ENCODE data around the gene CALM3. TPM values are rescaled to one million over a fixed set of nuclear protein-coding genes. Genes with fewer than 3 reads are reported as not detected.

The CALM3 gene
- total RNA-seq, 1 experiment from 2014 or later = 484 TPM

DNA sequence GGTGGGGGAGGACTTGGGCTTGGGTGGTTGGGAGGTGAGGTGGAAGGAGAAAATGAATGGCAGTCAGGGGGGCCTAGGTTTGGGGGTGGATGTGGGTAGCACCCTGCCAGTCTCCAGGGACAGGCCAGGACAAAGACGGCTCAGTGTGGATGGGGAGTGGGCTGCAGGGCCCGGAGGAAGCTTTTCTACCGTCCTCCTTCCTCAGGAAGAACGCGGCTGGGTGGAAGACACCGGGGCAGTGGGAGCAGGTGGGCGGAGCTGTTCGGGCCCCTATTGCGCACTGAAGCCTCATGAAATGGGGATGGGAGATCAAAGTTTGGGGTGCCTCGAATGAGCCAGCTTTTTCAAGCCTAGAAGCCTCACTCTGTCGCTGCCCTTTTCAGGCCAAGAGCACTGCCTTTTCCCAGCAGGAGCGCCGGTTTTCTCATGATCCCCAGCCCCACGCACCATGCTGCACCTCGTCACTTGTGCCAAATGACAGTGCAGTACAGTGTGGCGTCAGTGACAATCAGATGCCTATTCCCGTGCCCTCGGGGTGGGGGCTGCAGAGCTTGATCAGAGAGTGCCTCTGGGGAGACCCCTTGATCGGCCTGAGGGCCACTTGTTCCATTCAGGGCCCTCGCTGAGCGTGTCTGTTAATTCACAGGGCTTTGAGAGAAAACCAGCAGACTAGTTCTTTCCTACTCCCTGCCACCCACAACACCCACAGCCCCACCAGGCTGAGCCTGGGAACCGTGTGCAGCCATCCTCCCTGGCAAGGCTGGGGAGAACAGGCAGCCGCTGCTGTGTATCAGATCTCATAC lies 1.5 kb downstream of the CALM3 start:
- Histone ChIP-seq H3K4me3 (ENCODE audit: low read depth, low read length) (peak overlapping the region; percentile 98), H3K9me3 (no peaks in the 10 kb centered on the region), H3K27me3 (replicated peaks; ENCODE audit: control insufficient read depth, insufficient read depth, low read length) (no peaks in the 10 kb centered on the region; the same call in 1 of the 2 replicates), H3K4me1 (peaks cover 14% of the 10 kb centered on the region), H3K36me3 (ENCODE audit: control insufficient read depth, insufficient read depth, low read length) (peaks cover 10% of the 10 kb centered on the region)
- Mint-ChIP-seq H3K36me3 (ENCODE audit: insufficient read depth, unreplicated experiment) (peaks cover 52% of the 10 kb centered on the region), H3K27me3 (ENCODE audit: insufficient read depth, unreplicated experiment) (no peaks in the 10 kb centered on the region), H3K4me1 (ENCODE audit: low read depth, unreplicated experiment) (no peaks in the 10 kb centered on the region), H3K9me3 (ENCODE audit: unreplicated experiment) (no peaks in the 10 kb centered on the region), H3K4me3 (ENCODE audit: unreplicated experiment) (peak overlapping the region; percentile 94), H3K27ac (ENCODE audit: unreplicated experiment) (peak overlapping the region; percentile 100)
- intact Hi-C loops (cut with micrococcal nuclease; ENCODE audit: unreplicated experiment) = loop anchor here (1.0 kb wide), 2 partner anchors 12 to 32 kb away; no protein-coding TSS in a partner anchor
- peak in 1 of 2 experiments; percentile 36 for DNase-seq
- CTCF ChIA-PET = interaction anchor here (0.9 to 6.2 kb wide), 8 partner anchors 9 to 67 kb away, joined by 3 to 42 read pairs (median 8); partner anchors contain the start of gene DACT3
- TSS peak; percentile 29 for BruUV-seq (replicated peaks)
- POLR2A ChIA-PET = interaction anchor here (0.8 to 1.3 kb wide), 3 partner anchors 12 to 111 kb away, joined by 3 to 4 read pairs (median 4); no protein-coding TSS in a partner anchor
- no peak for TF ChIP-seq CTCF (IDR thresholded peaks at IDR 0.05; ENCODE audit: insufficient read depth in 1 of 2, low read depth in 1 of 2, low read length in 1 of 2, severe bottlenecking in 1 of 2, unreplicated experiment in 1 of 2)

DNA sequence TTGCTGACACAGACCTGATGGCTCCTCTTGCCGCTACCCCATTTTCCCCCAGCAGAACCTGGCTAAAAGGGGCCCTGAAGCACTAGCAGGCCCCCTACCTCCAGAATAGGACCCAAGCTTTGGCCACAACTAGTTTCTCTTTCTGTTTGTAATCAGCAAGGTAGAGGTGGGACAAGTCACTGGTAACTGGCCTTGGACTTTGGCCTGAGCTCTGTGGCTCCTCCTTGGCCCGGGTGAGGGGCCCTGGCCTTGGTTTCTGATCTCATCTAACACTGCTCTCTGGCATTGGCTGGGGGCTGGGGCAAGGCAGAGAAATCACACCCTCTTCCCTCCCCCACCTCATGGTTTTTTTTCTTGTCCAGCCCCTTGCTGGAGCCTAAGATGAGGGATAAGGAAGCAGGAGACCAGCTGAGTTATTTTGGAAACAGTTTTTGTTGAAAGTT lies 2.1 kb downstream of the CALM3 start:
- DNase-seq = peak; percentile 89
- Histone ChIP-seq H3K36me3 (ENCODE audit: control insufficient read depth, insufficient read depth, low read length) (peaks cover 12% of the 10 kb centered on the region), H3K4me1 (peaks cover 14% of the 10 kb centered on the region), H3K9me3 (no peaks in the 10 kb centered on the region), H3K4me3 (ENCODE audit: low read depth, low read length) (peak overlapping the region; percentile 98), H3K27me3 (replicated peaks; ENCODE audit: control insufficient read depth, insufficient read depth, low read length) (no peaks in the 10 kb centered on the region; the same call in 1 of the 2 replicates)
- Mint-ChIP-seq H3K27ac (ENCODE audit: unreplicated experiment) (peak overlapping the region; percentile 100), H3K4me1 (ENCODE audit: low read depth, unreplicated experiment) (no peaks in the 10 kb centered on the region), H3K9me3 (ENCODE audit: unreplicated experiment) (no peaks in the 10 kb centered on the region), H3K36me3 (ENCODE audit: insufficient read depth, unreplicated experiment) (peaks cover 59% of the 10 kb centered on the region), H3K27me3 (ENCODE audit: insufficient read depth, unreplicated experiment) (no peaks in the 10 kb centered on the region), H3K4me3 (ENCODE audit: unreplicated experiment) (peak overlapping the region; percentile 94)
- TF ChIP-seq CTCF (IDR thresholded peaks at IDR 0.05; ENCODE audit: insufficient read depth in 1 of 2, low read depth in 1 of 2, low read length in 1 of 2, severe bottlenecking in 1 of 2, unreplicated experiment in 1 of 2) = no peak
- intact Hi-C loops (cut with micrococcal nuclease; ENCODE audit: unreplicated experiment) = loop anchor here (1.0 kb wide), 2 partner anchors 11 to 31 kb away; no protein-coding TSS in a partner anchor
- ChIA-PET POLR2A (interaction anchor here (0.5 to 1.3 kb wide), 5 partner anchors 11 to 873 kb away, joined by 3 to 9 read pairs (median 4); partner anchors contain the start of gene FBXO46), CTCF (interaction anchor here (0.9 to 6.2 kb wide), 8 partner anchors 9 to 67 kb away, joined by 3 to 42 read pairs (median 8); partner anchors contain the start of gene DACT3)
- no TSS peak for BruUV-seq (replicated peaks)

GRCh38 chr19:46603752-46604231 lies 2.7 kb downstream of the CALM3 start:
- H3K27ac Mint-ChIP-seq (ENCODE audit: unreplicated experiment) = peak overlapping the region; percentile 100
- Histone ChIP-seq H3K4me1 (peaks cover 14% of the 10 kb centered on the region), H3K27me3 (replicated peaks; ENCODE audit: control insufficient read depth, insufficient read depth, low read length) (no peaks in the 10 kb centered on the region; the same call in 1 of the 2 replicates), H3K9me3 (no peaks in the 10 kb centered on the region), H3K4me3 (ENCODE audit: low read depth, low read length) (peak overlapping the region; percentile 98), H3K36me3 (ENCODE audit: control insufficient read depth, insufficient read depth, low read length) (peaks cover 14% of the 10 kb centered on the region)
- no peaks in the 10 kb centered on the region for H3K9me3 Mint-ChIP-seq (ENCODE audit: unreplicated experiment)
- no peaks in the 10 kb centered on the region for H3K4me1 Mint-ChIP-seq (ENCODE audit: low read depth, unreplicated experiment)
- ChIA-PET POLR2A (interaction anchor here (0.5 to 1.3 kb wide), 4 partner anchors 10 to 873 kb away, joined by 3 to 9 read pairs (median 4); partner anchors contain the start of gene FBXO46), CTCF (interaction anchor here (0.9 to 6.2 kb wide), 8 partner anchors 8 to 68 kb away, joined by 3 to 42 read pairs (median 8); partner anchors contain the start of gene DACT3)
- H3K36me3 Mint-ChIP-seq (ENCODE audit: insufficient read depth, unreplicated experiment) = peaks cover 60% of the 10 kb centered on the region
- TF ChIP-seq CTCF (IDR thresholded peaks at IDR 0.05; ENCODE audit: insufficient read depth in 1 of 2, low read depth in 1 of 2, low read length in 1 of 2, severe bottlenecking in 1 of 2, unreplicated experiment in 1 of 2) = no peak
- intact Hi-C loops (cut with micrococcal nuclease; ENCODE audit: unreplicated experiment) = loop anchor here (1.0 kb wide), 2 partner anchors 11 to 31 kb away; no protein-coding TSS in a partner anchor
- peak overlapping the region; percentile 94 for H3K4me3 Mint-ChIP-seq (ENCODE audit: unreplicated experiment)
- BruUV-seq (replicated peaks) = TSS peak; percentile 11
- no peaks in the 10 kb centered on the region for H3K27me3 Mint-ChIP-seq (ENCODE audit: insufficient read depth, unreplicated experiment)
- peak in 1 of 2 experiments; percentile 36 for DNase-seq

All from Caco-2 (cell line).